DOHH2 (cell line): ENCODE data around the gene PADI1.

Experiments
- H3F3A ChIP-seq: fragments of 200-600 bp; sonication (generic), shearing (Covaris generic); 2 replicates; pipeline ENCODE4 v1.6.0; 2016; ENCODE audit warnings: antibody characterized with exemption, mild to moderate bottlenecking; ENCODE audit not compliant: control insufficient read depth, insufficient read depth
- H3K27ac ChIP-seq: fragments of 200-600 bp; sonication (generic); 2 replicates; pipeline ENCODE4 v1.5.1; 2014; ENCODE audit warnings: low read depth, mild to moderate bottlenecking, low read length, moderate library complexity
- H3K27me3 ChIP-seq: fragments of 200-600 bp; sonication (generic); 2 replicates; pipeline ENCODE4 v1.6.1; 2014; ENCODE audit warnings: mild to moderate bottlenecking, low read length, mixed read lengths; ENCODE audit not compliant: control insufficient read depth
- H3K36me3 ChIP-seq: fragments of 200-600 bp; sonication (generic); 2 replicates; pipeline ENCODE4 v1.6.1; 2014; ENCODE audit warnings: mild to moderate bottlenecking, low read length, moderate library complexity, mixed read lengths; ENCODE audit not compliant: control insufficient read depth
- H3K4me1 ChIP-seq: fragments of 200-600 bp; sonication (generic); 2 replicates; pipeline ENCODE4 v1.6.1; 2014; ENCODE audit warnings: mild to moderate bottlenecking, low read length, mixed read lengths; ENCODE audit not compliant: control insufficient read depth
- H3K4me2 ChIP-seq: fragments of 200-600 bp; sonication (generic); 2 replicates; pipeline ENCODE4 v1.6.0; 2014; ENCODE audit warnings: mild to moderate bottlenecking, low read length, moderate library complexity
- H3K4me3 ChIP-seq: fragments of 200-600 bp; sonication (generic); 2 replicates; pipeline ENCODE4 v1.5.1; 2014; ENCODE audit warnings: mild to moderate bottlenecking, low read length, mixed read lengths
- H3K79me2 ChIP-seq: fragments of 200-600 bp; sonication (generic); 2 replicates; pipeline ENCODE4 v1.6.1; 2014; ENCODE audit warnings: mild to moderate bottlenecking, low read length, mixed read lengths; ENCODE audit not compliant: control insufficient read depth
- H3K9me2 ChIP-seq: fragments of 200-600 bp; sonication (generic); replicated peaks from 2 replicates; pipeline ENCODE4 v1.6.1; 2014; ENCODE audit warnings: mild to moderate bottlenecking, low read length, mixed read lengths; ENCODE audit not compliant: control insufficient read depth
- H3K9me3 ChIP-seq: fragments of 200-600 bp; sonication (generic); 2 replicates; pipeline ENCODE4 v1.6.1; 2014; ENCODE audit warnings: antibody characterized with exemption, low read length, mixed read lengths; ENCODE audit not compliant: control insufficient read depth, insufficient read depth
- H4K20me1 ChIP-seq: fragments of 200-600 bp; sonication (generic); 2 replicates; pipeline ENCODE4 v1.6.0; 2014; ENCODE audit warnings: low read depth, mild to moderate bottlenecking, antibody characterized with exemption, low read length, moderate library complexity; ENCODE audit not compliant: control insufficient read depth, insufficient read depth
- EZH2phosphoT487 ChIP-seq: fragments of 200-600 bp; sonication (generic); IDR thresholded peaks from 2 replicates; pipeline ENCODE4 v1.6.1; 2017; ENCODE audit warnings: borderline replicate concordance, mild to moderate bottlenecking, antibody characterized with exemption, low read length, moderate library complexity, mixed read lengths
- TF ChIP-seq, protein P1 (sequence below): fragments of 200-600 bp; sonication (generic); IDR thresholded peaks from one replicate; pipeline ENCODE4 v1.5.1; 2014; ENCODE audit warnings: antibody characterized with exemption, mild to moderate bottlenecking, low read depth, low read length; ENCODE audit not compliant: poor library complexity, severe bottlenecking

The PADI1 gene

DNA sequence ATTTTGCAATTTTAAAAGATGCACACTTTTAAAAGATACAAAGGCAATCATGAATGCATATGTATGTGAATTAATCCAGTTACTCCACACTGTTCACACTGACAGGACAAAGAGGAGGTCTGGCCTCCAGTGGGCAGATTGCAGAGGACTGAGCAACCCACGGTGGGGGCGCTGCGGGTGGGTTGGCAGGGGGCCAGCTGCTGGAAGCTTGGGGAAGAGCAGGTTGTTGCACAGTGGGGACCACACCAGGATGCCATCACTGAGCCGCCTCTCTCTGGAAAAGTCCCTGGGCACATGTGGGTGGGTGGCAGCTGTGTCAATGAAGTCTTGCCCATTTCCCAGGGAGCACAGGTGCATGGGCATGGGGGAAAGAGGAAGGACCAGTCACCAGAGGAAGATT, 90.4 kb downstream of the PADI1 start:
- H3K36me3 ChIP-seq, result no peaks in the 10 kb centered on the region
- no peaks in the 10 kb centered on the region for H3K4me1 ChIP-seq
- no peak overlapping the region for H3K4me2 ChIP-seq
- H3F3A ChIP-seq, result no peaks in the 10 kb centered on the region
- no peaks in the 10 kb centered on the region for H3K27me3 ChIP-seq
- TF ChIP-seq EZH2phosphoT487, result no peak
- TF ChIP-seq, protein P1, sequence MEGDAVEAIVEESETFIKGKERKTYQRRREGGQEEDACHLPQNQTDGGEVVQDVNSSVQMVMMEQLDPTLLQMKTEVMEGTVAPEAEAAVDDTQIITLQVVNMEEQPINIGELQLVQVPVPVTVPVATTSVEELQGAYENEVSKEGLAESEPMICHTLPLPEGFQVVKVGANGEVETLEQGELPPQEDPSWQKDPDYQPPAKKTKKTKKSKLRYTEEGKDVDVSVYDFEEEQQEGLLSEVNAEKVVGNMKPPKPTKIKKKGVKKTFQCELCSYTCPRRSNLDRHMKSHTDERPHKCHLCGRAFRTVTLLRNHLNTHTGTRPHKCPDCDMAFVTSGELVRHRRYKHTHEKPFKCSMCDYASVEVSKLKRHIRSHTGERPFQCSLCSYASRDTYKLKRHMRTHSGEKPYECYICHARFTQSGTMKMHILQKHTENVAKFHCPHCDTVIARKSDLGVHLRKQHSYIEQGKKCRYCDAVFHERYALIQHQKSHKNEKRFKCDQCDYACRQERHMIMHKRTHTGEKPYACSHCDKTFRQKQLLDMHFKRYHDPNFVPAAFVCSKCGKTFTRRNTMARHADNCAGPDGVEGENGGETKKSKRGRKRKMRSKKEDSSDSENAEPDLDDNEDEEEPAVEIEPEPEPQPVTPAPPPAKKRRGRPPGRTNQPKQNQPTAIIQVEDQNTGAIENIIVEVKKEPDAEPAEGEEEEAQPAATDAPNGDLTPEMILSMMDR, result no peak
- no peaks in the 10 kb centered on the region for H4K20me1 ChIP-seq
- no peak overlapping the region for H3K27ac ChIP-seq
- no peaks in the 10 kb centered on the region for H3K79me2 ChIP-seq
- H3K4me3 ChIP-seq, result no peak overlapping the region
- no peaks in the 10 kb centered on the region for H3K9me3 ChIP-seq
- no peaks in the 10 kb centered on the region for H3K9me2 ChIP-seq
